ENCODE results near the gene HECTD3.
"Not testable (repeated sequence)": the region's sequence is repeated elsewhere in the genome, so short reads cannot be mapped to it uniquely, and the experiment has no call there.

The HECTD3 gene

DNA sequence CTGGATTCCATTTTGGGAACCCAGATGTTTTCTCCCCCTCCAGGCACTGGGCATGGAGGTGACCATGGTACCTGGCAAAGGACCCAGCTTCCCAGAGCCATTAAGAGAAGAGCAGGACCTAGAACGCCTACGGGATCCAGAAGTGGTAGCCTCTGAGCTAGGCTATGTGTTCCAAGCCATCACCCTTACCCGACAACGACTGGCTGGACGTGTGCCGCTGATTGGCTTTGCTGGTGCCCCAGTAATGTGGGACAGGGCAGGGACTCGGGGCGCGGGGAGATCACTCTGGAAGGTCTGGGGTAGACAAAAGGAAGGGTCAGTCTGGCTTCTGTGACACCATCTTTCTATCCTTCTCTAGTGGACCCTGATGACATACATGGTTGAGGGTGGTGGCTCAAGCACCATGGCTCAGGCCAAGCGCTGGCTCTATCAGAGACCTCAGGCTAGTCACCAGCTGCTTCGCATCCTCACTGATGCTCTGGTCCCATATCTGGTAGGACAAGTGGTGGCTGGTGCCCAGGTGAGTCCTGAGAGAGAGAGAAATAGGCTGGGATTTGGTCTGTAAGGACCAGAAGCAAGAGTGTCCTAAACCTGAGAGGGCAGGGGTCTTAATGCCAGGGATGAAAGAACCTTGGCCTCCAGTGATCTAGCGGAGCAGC, 2.6 kb upstream of the HECTD3 start:
- DNase-seq: no peak

DNA sequence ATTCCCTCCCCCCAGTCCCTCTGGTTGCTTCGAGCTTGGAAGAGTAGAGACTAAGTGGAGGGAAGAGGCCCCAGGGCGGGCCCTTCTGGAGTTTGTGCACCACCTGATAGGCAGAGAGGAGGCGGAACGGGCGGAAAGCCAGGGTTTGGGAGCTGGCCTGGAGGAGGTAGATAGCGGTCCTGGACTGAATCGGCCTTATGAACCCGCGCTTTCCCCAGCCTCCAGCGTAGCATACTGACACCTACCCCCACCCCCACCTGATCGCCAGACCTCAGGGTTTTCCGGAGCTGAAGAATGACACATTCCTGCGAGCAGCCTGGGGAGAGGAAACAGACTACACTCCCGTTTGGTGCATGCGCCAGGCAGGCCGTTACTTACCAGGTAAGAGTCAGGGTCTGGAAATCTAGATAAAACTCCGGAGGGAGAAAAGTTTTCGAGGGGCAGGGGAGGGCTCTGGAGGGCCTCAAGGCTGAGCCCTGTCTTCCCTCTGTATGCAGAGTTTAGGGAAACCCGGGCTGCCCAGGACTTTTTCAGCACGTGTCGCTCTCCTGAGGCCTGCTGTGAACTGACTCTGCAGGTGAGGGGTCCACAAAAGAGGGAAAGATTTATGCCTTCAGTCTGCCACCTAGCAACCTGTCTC, 1.6 kb upstream of the HECTD3 start:
- peak in 1 of 2 donors; percentile 9 for DNase-seq

DNA sequence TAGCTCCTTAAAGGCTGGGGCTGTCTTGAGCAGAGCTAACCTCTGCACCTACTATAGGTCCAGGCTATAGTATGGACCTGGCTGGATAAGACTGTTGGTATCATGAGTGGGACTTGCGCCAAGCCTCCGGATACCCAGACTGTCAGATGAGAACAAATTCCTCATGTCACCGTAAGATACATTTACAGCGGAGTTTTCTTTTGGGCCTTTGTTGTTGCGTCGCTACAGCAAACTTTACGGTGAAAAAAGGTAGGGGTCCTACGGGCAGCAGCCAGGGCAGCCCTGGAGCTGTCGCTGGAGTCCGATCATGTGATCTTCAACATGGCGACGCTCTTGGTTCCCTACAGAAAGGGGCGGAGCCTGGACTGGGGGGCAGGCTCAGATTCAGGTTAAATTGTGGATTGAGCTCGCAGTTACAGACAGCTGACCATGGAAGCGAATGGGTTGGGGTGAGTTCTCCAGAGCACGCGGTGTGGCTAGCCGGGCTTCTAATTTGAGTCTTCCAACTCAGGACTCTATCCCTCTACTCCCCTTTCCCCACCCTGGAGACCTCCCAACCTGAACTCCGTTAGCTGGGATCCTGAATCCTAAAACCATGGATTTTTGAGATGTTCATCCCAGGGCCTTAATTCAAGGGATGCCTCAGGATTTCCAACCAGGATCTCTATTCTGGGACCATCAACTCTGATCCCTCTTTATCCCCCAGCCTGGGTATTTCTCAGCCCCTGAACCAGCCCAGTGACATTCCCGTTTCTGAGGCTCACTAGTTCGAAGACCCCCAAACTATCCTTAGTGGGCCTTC, 914 bp upstream of the HECTD3 start, which contains the start of gene UROD:
TSS of gene UROD (plus strand) at position 418 of the 802 bp plus-strand sequence. CDS start at position 430, 12 bp downstream.
- DNase-seq: peak; percentile 92

DNA sequence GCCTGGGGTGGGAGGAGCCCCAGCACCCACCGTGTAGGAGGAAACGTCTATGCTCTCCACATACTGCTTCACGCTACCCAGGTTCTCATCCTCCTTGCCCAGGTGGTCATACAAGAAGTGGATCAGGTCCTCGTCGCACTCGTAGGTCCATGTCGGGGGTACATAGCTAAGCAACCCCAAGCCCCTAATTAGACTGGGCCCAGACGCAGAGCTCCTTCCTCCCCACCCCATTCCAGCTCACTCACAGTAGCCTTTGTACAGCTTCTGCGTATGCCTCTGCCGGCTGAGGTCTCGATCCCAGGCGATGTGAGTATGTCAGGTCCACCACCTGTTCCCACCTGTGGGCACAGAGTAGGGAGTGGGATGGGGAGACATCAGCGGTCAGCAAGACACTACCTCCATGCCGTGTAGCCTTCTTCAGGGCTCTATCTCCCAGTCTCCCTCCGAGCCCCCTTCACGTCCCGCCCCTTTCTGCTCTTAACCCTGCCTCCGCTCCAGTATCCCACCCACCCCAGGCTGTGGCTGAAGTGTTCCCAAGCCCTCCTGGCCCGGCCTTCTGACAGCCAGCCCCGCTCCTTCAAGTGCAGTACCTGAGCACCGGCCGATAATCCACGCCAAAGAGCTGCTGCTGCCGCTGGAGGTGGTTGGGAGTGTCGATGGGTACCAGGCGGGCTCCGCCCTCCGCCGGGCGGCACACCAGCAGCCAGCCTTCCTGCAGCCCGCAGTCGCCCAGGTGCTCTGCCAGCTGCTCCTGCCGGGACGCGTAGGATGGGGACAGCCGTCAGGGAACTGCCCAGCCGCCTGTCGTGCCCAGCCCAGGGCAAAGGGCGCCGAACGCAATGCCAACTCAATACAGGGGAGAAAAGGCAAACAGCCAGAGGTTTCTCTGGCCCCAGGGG, 919 bp downstream of the HECTD3 start:
- DNase-seq: peak in 1 of 2 donors; percentile 11

DNA sequence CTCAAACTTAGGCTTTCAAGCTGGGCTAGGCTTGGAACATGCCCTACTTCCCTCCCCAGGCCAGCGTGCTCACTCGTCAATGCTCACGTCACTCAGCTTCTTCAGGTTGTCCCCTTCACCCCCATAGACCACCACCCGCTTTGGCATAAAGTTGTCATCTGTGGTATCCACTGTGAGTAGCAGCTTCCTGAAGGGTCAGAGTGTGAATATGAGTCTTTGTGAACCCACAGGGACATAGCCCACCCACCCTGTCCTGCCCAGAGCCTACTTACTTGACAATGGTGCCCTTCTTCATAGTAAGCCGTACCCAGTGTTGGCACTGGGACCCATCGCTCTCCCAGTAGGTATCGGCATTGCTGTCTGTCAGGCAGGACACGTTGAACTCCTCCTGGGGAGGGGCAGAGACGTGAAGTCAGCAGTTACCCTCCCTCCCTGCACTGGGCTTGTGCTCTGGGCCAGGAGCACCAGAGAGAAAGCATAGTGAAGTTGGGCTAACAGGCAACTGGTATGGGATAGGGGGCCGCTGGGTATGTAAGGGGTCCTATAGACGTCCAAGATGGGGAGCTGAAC, 1.7 kb downstream of the HECTD3 start:
- DNase-seq: no peak

DNA sequence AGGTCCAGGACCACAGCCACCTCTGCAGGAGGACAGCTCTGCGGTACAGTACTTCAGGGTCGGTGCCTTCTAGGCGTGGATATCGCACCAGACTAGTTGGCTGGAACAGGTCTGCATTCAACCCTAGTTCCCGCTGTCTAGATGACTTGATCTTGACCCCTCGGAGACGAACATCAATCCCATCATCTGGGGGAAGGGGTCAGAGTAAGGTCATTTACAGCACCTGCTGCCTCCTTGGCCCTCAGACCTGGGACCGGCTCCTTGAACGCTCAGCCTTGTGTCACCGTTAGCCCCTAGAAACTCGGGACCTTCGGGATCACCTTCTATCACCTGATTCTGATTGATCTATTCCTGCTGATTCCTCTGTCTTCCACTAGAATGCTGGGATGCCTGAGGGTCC, 2.6 kb downstream of the HECTD3 start:
- DNase-seq: no peak

DNA sequence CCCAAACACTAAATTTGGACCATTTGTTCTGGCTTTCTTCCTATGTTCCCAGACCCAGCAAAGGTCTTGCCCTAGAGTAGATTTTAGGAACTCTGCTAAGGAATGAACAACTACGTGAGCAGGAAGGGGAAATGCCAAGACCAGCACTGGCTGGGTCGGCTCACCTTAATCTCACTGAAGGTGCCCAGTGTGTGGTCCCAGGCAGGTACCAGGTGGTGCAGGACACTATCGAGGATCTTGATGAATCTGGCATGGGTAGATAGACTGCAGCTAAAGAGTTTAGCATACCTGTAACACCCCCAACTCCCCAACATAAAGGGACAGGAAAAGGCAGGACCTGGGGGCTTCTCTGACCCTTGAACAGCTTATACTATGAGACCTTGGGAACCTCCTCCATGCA, 3.0 kb downstream of the HECTD3 start:
- DNase-seq: no peak

DNA sequence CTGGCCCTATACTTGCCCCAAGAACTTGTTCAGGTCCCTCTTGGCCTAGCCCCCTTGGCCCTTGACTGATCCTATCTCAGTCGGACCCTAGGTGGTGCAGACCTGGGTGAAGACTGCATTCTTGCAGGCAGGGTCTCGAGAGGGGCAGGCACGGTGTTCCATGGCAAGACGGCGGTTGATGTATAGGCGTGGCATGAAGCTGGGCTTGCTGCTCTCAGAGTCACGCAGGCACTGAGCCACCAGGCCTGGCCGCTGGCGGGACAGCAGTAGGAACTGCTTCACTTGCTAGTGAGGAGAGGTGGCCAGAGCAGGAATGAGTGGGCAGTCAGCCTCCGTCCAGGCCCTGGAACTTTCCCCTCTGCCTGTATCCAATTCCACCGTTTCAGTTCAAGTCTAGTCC, 3.8 kb downstream of the HECTD3 start:
- DNase-seq: no peak

DNA sequence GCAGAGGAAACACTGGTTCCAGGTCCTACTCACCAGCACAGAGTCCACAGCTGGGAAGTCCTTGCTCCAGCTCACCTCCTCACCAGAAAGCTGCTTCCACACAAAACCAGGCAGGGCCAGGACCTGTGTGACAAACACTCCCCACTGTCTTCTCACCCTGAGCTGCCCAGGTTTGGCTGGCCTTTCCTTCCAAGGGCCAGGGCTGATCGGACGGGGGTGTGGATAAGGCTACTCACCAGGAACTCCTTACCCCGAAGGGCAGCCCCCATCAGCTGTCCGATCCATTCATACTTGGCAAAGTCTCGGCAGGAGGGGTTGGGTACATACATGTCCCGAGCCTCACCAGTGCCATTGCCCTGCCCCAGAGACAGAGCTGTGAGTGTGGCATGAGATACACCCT, 5.4 kb downstream of the HECTD3 start:
- DNase-seq: no peak

DNA sequence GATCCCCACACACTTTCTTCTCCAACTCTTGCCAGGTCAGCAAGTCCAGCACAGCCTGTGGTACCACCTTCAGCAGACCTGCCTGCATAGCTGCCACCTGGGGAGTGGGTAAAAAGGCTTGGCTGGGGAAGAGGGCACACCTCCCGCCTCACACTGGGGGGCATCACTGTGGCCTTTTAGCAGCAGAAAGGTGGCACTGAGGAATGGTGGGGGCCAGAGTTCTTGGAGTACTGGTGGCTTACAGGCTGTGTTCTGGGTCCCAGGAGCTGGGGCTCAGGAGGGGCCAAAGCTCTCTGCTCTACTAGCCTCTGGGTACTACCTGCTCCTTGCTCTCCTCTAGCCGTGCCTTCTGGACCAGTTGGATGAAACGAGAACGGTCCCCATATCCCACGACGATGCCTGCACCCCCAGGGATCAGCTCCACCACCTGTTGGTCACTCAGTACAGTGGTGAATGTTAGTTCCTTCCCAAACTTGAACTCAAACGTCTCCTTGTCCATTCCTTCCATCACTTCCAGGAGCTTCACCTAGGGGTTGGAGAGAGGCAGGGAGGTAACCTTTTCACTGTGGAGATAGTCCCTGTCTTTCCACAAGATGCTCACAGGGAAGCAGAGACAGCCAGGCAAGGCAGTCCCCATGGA, 6.7 kb downstream of the HECTD3 start:
- no peak for DNase-seq

DNA sequence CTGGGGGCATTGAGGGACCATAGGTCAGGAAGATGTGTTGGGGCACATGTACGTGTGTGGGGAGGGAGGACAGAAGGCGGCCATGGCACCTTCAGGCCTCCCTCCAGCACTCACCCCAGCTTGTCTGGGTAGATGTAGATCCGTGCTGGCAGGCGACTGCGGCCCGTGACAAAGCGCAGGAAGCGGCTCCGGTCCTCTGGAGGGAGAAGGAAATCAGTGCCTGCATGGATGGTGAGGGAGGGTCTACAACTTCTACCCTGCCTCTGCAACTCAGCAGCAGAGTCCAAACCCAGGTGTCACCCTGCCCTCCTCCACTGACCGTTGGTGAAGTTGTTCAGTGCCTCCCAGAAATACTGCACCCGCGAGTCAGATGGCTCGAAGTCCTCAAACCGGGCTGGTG, 7.4 kb downstream of the HECTD3 start:
- DNase-seq: no peak

DNA sequence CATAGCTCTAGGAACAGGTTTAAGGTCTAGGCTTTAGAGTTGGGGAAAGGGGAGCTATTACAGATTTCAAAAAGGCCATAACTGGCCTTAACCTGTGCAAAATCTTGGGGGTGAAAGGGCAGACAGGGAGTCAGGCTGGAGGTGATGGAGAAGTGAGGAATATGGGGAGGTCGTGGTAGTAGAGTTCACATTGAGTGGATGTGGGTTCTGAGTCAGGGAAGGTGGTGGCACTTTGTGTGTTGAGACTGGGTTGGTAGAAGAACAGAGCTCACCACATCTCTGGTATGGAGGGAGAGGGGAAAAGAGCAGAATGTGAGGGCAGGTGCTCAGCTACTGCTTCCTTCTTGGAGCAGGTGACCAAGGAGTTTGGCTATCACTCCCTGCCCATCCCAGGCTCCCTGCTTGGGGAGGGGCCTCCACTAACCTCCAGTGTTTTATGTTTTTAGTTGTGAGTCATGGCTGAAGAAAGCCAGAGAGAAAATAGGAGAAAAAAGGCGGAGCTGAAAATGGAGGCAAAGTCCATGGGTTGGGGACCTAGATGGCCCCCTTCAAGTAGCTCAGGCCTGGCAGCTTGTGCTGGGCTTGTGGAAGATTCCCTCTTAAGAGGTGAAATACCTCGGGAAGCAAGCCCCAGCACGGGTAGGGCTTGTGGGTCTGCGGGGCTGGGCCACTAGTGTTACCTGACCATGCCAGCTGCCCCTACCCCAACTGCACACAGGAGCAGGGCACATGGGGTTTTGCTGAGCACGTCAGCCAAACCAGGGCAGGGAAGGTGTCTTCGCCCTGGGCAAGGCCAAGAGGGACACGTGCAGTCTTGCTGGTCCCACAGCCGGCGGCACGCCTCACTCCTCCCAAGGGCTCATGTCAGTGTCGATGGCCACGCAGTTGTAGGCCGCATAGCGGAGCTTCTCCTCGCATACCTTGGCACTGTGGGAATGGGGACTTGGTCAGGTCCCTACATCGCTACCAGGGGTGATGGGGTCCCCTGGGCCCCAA, 8.2 kb downstream of the HECTD3 start:
- no peak for DNase-seq

DNA sequence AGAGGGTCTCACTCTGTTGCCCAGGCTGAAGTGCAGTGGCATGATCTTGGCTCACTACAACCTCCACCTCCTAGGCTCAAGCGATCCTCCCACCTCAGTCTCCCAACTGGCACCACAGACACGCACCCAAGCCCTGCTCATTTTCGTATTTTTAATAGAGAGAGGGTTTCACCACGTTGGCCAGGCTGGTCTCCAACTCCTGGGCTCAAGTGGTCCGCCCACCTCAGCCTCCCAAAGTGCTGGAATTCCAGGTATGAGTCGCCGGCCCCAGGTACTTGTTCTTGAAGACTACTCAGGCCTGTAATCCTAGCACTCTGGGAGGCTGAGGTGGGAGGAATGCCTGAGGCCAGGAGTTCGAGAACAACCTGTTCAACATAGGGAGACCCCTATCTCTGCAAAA, 9.5 kb downstream of the HECTD3 start:
- not testable (repeated sequence) for DNase-seq

DNA sequence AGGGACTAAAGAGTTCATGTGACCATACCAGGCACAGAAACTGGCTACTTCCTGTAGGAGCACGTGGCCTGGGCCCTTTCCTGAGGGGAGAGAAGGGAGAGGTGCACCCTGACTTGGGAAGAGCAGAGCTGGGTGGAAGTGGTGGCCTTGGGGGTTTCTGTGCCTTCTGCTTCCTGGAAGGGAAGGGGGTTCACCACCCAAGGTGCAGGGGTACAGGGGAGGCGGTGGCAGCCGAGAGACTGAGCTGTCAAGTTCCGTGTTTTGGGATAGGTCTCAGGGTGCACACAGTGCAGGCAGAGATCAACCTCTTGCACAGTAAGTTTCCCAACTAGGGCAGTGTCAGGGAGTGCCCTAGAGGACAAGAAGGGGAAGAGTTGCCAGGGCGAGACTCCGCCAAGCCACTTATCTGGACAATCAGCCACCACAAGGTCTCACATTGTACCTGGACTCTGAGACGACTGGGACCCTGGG, 10.1 kb downstream of the HECTD3 start:
- no peak for DNase-seq

DNA sequence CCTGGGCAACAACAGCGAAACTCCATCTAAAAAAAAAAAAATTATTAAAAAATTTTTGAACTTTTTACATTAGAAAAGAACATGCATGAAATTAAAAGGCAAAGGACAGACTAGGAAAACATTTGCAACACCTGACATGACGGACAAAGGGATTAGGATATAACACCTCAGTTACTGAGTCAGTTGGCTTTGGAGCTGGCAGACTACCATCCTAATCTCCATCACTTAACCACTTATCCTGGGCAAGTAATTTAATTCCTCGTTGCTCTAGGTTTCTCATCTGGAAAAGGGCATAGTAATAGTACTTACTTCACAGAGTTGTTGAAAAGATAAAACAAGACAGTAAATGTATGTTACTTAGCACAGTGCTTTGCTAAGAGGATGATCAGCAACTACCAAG, 11.9 kb downstream of the HECTD3 start:
- DNase-seq: no peak

DNA sequence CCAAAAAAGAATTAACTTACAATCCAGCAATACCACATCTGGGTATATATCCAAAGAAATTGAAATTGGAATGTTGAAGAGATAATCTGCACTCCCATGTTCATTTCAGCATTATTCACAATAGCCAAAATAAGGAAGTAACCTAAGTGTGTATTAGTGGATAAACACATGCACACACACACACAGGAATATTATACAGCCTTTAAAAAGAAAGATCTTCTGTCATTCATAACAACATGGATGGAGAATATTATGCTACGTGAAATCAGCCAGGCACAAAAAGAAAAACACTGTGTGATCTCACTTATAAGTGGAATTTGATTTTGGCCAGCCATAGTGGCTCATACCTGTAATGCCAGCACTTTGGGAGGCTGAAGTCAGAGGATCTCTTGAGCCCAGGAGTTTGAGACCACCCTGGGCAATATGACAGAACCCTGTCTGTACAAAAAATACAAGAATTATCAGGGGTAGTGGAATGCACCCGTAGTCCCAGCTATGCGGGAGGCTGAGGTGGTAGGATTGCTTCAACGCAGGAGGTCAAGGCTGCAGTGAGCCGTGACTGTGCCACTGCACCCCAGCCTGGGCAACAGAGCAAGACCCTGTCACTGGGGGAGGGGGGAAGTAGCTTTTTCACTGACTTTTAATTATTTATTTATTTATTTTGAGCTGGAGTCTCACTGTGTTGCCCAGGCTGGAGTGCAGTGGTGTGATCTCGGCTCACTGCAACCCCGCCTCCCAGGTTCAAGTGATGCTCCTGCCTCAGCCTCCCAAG, 15.5 kb downstream of the HECTD3 start:
- DNase-seq: no peak

DNA sequence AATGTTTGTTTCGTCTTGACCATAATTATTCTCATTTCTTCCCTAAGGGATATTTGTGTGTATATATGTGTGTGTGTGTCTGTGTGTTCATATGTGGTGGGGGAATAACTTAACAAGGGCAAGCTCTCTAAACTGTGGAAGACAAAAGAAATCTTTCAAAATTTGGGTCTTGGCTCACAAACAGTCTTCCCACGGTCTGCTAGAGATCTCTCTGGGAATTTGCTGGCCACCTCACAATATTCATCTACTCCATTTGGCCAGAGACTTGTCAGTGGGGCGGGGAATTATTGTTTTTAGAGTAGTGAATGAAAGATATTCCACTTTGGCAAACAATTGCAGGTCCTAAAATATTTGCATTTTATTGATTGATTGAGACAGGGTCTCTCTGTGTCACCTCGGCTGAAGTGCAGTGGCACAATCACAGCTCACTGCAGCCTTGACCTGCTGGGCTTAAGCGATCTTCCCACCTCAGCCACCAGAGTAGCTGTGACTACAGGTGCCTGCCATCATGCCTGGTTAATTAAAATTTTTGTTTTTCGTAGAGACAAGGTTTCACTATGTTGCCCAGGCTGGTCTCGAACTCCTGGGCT, 16.7 kb downstream of the HECTD3 start:
- no peak for DNase-seq

DNA sequence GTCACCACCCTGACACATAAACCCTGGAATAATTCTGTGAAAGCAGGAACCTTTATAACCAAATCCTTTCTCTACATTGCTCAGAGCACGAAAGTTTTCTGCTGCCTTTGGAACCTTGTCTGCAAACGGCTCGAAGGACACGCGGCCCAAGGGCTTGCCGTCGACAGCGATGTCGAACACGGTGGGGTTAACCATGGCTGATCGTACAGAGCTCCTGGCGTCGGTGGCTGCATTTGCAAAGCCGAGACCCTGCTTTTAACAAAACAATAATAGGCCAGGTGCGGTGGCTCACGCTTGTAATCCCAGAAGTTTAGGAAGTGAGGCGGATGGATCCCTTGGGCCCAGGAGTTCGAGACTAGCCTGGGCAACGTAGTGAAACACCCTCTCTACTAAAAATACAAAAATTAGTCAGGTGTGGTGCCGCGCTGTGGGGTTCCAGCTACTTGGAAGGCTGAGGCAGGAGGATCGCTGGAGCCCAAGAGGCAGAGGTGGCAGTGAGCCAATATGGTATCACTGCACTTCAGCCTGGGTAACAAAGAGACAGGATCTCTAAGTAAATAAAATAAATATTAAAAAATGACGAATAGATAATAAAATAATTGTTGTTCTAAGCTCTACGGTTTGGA, 22.5 kb downstream of the HECTD3 start:
- DNase-seq: no peak

Measured in CD4-positive, alpha-beta T cell treated with Interleukin-4 for 1 hour (primary cell).